Fibroblast of skin of scalp (primary cell): ENCODE measurements around the gene SGCB.
A peak's percentile ranks its signal among the peaks of the same experiment; 100 is the strongest.

Source experiments
- DNase-seq: peaks from one replicate; pipeline ENCODE4 v3.0.0-alpha.2; 2013

The SGCB gene

GRCh38 chr4:52019936-52020657 lies 18.0 kb downstream of the SGCB start, which contains the start of gene LRRC66:
TSS of gene LRRC66 (minus strand) at chr4:52020363. CDS start at chr4:52017613, 2,750 bp downstream.
- no peak for DNase-seq

GRCh38 chr4:52017814-52018213 lies 20.3 kb downstream of the SGCB start:
- DNase-seq, result no peak

- no peak for DNase-seq
Observed at GRCh38 chr4:52016981-52017380, 21.1 kb downstream of the SGCB start.

- DNase-seq, result peak; percentile 25
Observed at GRCh38 chr4:52015366-52015765, 22.7 kb downstream of the SGCB start.

- DNase-seq, result no peak
Observed at GRCh38 chr4:52014903-52015302, 23.2 kb downstream of the SGCB start.

GRCh38 chr4:52012651-52013050 lies 25.4 kb downstream of the SGCB start:
- no peak for DNase-seq

GRCh38 chr4:52010986-52011385 lies 27.1 kb downstream of the SGCB start:
- DNase-seq, result no peak

GRCh38 chr4:52006887-52007286 lies 31.2 kb downstream of the SGCB start:
- no peak for DNase-seq

GRCh38 chr4:52005604-52006273 lies 32.4 kb downstream of the SGCB start:
- no peak for DNase-seq

GRCh38 chr4:52004414-52004813 lies 33.7 kb downstream of the SGCB start:
- DNase-seq, result no peak

GRCh38 chr4:52001616-52002015 lies 36.5 kb downstream of the SGCB start:
- DNase-seq, result no peak

- no peak for DNase-seq
Observed at GRCh38 chr4:51999250-51999649, 38.8 kb downstream of the SGCB start.

GRCh38 chr4:51998837-51999236 lies 39.3 kb downstream of the SGCB start:
- DNase-seq, result no peak

- no peak for DNase-seq
Observed at GRCh38 chr4:51997647-51998046, 40.5 kb downstream of the SGCB start.

- DNase-seq, result no peak
Observed at GRCh38 chr4:51995647-51996220, 42.4 kb downstream of the SGCB start.
